ENCODE data around the gene CACNA1B. TPM values are rescaled to one million over a fixed set of nuclear protein-coding genes. Genes with fewer than 3 reads are reported as not detected.

The CACNA1B gene
- total and polyA plus RNA-seq, 2 of the 13 experiments (the other 11 are each of a cell fraction or from before 2014, with no cell fraction given) = under 0.01 to 0.04 TPM

- ATAC-seq (no peak), DNase-seq (ENCODE audit: low spot score) (no peak), FAIRE-seq (no peak)
- Histone ChIP-seq H3K4me2 (ENCODE audit: low read depth, low read length) (no peak overlapping the region), H4K20me1 (ENCODE audit: insufficient read depth, low read length) (no peaks in the 10 kb centered on the region), H3K79me2 (ENCODE audit: insufficient read depth, low read length) (no peaks in the 10 kb centered on the region), H3K4me1 (ENCODE audit: insufficient read depth, low read length) (no peaks in the 10 kb centered on the region), H2AFZ (ENCODE audit: low read length) (no peak overlapping the region), H3K27ac (ENCODE audit: extremely low read length, insufficient read depth, low read length) (no peak overlapping the region), H3K27me3 (ENCODE audit: control insufficient read depth in 1 of 2, insufficient read depth in 2 of 2, low read length in 2 of 2) (peaks cover 3 to 24% of the 10 kb centered on the region in 2 experiments; a peak in 3 of 5 replicates), H3K4me3 (replicated peaks in 1 of 3; ENCODE audit: insufficient read depth in 1 of 3, low read depth in 2 of 3, low read length in 3 of 3) (no peak overlapping the region), H3K9ac (ENCODE audit: insufficient read depth, low read depth, low read length) (no peak overlapping the region), H3K9me3 (ENCODE audit: low read length) (no peaks in the 10 kb centered on the region), H3K36me3 (replicated peaks in 1 of 2; ENCODE audit: control insufficient read depth in 1 of 2, insufficient read depth in 2 of 2, low read length in 2 of 2) (no peaks in the 10 kb centered on the region)
- BruUV-seq (replicated peaks) = no TSS peak
- in situ Hi-C loops (cut with HindIII; ENCODE audit: extremely low pct_ligation_motif_present, low pct_unique_long_range_greater_than_20kb) (no loop called here), intact Hi-C loops (cut with micrococcal nuclease; ENCODE audit: unreplicated experiment) (no loop called here)
- TF ChIP-seq, protein P1, sequence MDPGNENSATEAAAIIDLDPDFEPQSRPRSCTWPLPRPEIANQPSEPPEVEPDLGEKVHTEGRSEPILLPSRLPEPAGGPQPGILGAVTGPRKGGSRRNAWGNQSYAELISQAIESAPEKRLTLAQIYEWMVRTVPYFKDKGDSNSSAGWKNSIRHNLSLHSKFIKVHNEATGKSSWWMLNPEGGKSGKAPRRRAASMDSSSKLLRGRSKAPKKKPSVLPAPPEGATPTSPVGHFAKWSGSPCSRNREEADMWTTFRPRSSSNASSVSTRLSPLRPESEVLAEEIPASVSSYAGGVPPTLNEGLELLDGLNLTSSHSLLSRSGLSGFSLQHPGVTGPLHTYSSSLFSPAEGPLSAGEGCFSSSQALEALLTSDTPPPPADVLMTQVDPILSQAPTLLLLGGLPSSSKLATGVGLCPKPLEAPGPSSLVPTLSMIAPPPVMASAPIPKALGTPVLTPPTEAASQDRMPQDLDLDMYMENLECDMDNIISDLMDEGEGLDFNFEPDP (CRISPR knock-in tag; conservative IDR thresholded peaks at IDR 0.05) = no peak
- no peak for TF ChIP-seq RBAK (CRISPR knock-in tag; IDR thresholded peaks at IDR 0.05)
- no peak for TF ChIP-seq KAT7 (CRISPR knock-in tag; IDR thresholded peaks at IDR 0.05; ENCODE audit: borderline replicate concordance)
- TF ChIP-seq ZNF331 (CRISPR knock-in tag; IDR thresholded peaks at IDR 0.05) = no peak
- no peak for TF ChIP-seq NR1H2 (CRISPR knock-in tag; IDR thresholded peaks at IDR 0.05; ENCODE audit: borderline replicate concordance, low read depth)
- no peak for TF ChIP-seq HDAC2 (CRISPR knock-in tag; IDR thresholded peaks at IDR 0.05)
- no peak for TF ChIP-seq ZNF619 (CRISPR knock-in tag; IDR thresholded peaks at IDR 0.05)
- no peak for TF ChIP-seq ZSCAN25 (CRISPR knock-in tag; IDR thresholded peaks at IDR 0.05)
- no peak for TF ChIP-seq PHF8 (CRISPR knock-in tag; IDR thresholded peaks at IDR 0.05)
- TF ChIP-seq ZFP41 (CRISPR knock-in tag; IDR thresholded peaks at IDR 0.05; ENCODE audit: borderline replicate concordance) = no peak
- no peak for TF ChIP-seq ZNF569 (CRISPR knock-in tag; IDR thresholded peaks at IDR 0.05; ENCODE audit: borderline replicate concordance)
- TF ChIP-seq GZF1 (CRISPR knock-in tag; IDR thresholded peaks at IDR 0.05) = no peak
- TF ChIP-seq ELF4 (CRISPR knock-in tag; IDR thresholded peaks at IDR 0.05; ENCODE audit: borderline replicate concordance) = no peak
- no peak for TF ChIP-seq ZNF790 (CRISPR knock-in tag; IDR thresholded peaks at IDR 0.05; ENCODE audit: borderline replicate concordance)
- no peak for TF ChIP-seq ATF2 (CRISPR knock-in tag; IDR thresholded peaks at IDR 0.05)
- no peak for TF ChIP-seq ZNF788 (CRISPR knock-in tag; IDR thresholded peaks at IDR 0.05; ENCODE audit: borderline replicate concordance)
- TF ChIP-seq, protein P2, sequence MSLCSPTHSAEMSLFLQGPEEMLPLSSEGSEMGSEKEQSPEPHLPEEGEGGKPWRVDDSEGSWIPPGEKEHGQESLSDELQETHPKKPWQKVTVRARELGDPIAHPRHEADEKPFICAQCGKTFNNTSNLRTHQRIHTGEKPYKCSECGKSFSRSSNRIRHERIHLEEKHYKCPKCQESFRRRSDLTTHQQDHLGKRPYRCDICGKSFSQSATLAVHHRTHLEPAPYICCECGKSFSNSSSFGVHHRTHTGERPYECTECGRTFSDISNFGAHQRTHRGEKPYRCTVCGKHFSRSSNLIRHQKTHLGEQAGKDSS (CRISPR knock-in tag; IDR thresholded peaks at IDR 0.05; ENCODE audit: borderline replicate concordance, low read depth) = no peak
- CTCF ChIA-PET (ENCODE audit: low intra/inter-chr PET ratio, low total read pairs) = no interaction called here
- 6% methylated on average over 3 of the region's 4 CpGs for WGBS (ENCODE audit: low lambda C conversion rate)
- POLR2A ChIA-PET = no interaction called here
Measured at GRCh38 chr9:138011951-138012500, 134.4 kb downstream of the CACNA1B start.

Measured in HepG2 (cell line).